GM18499 (cell line): ENCODE measurements around the gene NUAK2.

ENCODE experiments used
- ATAC-seq: cut with Tn5 transposase; IDR thresholded peaks from one replicate; pipeline ENCODE4 v1.9.1; 2021; ENCODE audit warnings: moderate number of reproducible peaks; ENCODE audit not compliant: insufficient read depth, unreplicated experiment

Gene NUAK2

GRCh38 chr1:205279986-205280385 lies 41.6 kb downstream of the NUAK2 start:
- no peak for ATAC-seq

GRCh38 chr1:205276689-205277065 lies 44.9 kb downstream of the NUAK2 start:
- ATAC-seq, result no peak

- no peak for ATAC-seq
These were observed 45.4 kb downstream of the NUAK2 start for GRCh38 chr1:205275916-205276688.

GRCh38 chr1:205275133-205275532 lies 46.4 kb downstream of the NUAK2 start:
- ATAC-seq, result no peak

- no peak for ATAC-seq
These were observed 47.4 kb downstream of the NUAK2 start for GRCh38 chr1:205274041-205274691.

GRCh38 chr1:205273551-205273982 lies 48.0 kb downstream of the NUAK2 start:
- ATAC-seq, result no peak

- no peak for ATAC-seq
These were observed 49.0 kb downstream of the NUAK2 start for GRCh38 chr1:205272536-205272935.

- ATAC-seq, result no peak
These were observed 49.8 kb downstream of the NUAK2 start for GRCh38 chr1:205271745-205272144.

- ATAC-seq, result no peak
These were observed 50.3 kb downstream of the NUAK2 start for GRCh38 chr1:205271277-205271676.

GRCh38 chr1:205270764-205271163 lies 50.8 kb downstream of the NUAK2 start:
- ATAC-seq, result no peak

- no peak for ATAC-seq
These were observed 51.3 kb downstream of the NUAK2 start for GRCh38 chr1:205270271-205270670.

GRCh38 chr1:205269711-205270110 lies 51.8 kb downstream of the NUAK2 start:
- ATAC-seq, result no peak

GRCh38 chr1:205268846-205269680 lies 52.5 kb downstream of the NUAK2 start:
- ATAC-seq, result no peak

GRCh38 chr1:205267306-205267902 lies 54.1 kb downstream of the NUAK2 start:
- no peak for ATAC-seq

GRCh38 chr1:205266611-205267305 lies 54.8 kb downstream of the NUAK2 start:
- ATAC-seq, result no peak

- ATAC-seq, result no peak
These were observed 57.9 kb downstream of the NUAK2 start for GRCh38 chr1:205263580-205264190.

- no peak for ATAC-seq
These were observed 58.8 kb downstream of the NUAK2 start for GRCh38 chr1:205262731-205263171.

GRCh38 chr1:205261946-205262691 lies 59.4 kb downstream of the NUAK2 start:
- no peak for ATAC-seq
